Psoas muscle (tissue), 8 donors: ENCODE measurements around the gene L3HYPDH. TPM values are rescaled to one million over a fixed set of nuclear protein-coding genes. Genes with fewer than 3 reads are reported as not detected.

Experiments used
- ATAC-seq, 4 donors: fragments of 200-7000 bp; cut with Tn5 transposase; one replicate each; pipeline ENCODE4 v1.9.1; 2020; ENCODE audit warnings: moderate library complexity in 3 of 4, mild to moderate bottlenecking in 2 of 4
- DNase-seq, 2 donors: peaks; one replicate each; pipeline ENCODE4 v3.0.0-alpha.2; 2020
- H3K27ac ChIP-seq: fragments of 200-600 bp; one replicate; pipeline ENCODE4 v1.8.0; 2022
- H3K27me3 ChIP-seq, 3 donors: fragments of 200-600 bp in 1 of 3; one replicate each; pipeline versions ENCODE4 v1.6.1 to v1.8.0; 2013 to 2022; ENCODE audit warnings: low read length in 2 of 3, mild to moderate bottlenecking in 2 of 3, moderate library complexity in 1 of 3; ENCODE audit not compliant: insufficient read depth in 3 of 3
- H3K36me3 ChIP-seq, 2 donors: fragments of 200-600 bp in 1 of 2; one replicate each; pipeline versions ENCODE4 v1.6.1 to v1.8.0; 2013 to 2022; ENCODE audit warnings: low read depth in 1 of 2, mild to moderate bottlenecking in 1 of 2, moderate library complexity in 1 of 2; ENCODE audit not compliant: insufficient read depth in 1 of 2
- H3K4me1 ChIP-seq: fragments of 200-600 bp; one replicate; pipeline ENCODE4 v1.8.0; 2022
- H3K4me3 ChIP-seq: fragments of 200-600 bp; one replicate; pipeline ENCODE4 v1.8.0; 2022; ENCODE audit warnings: mild to moderate bottlenecking
- H3K9me3 ChIP-seq: fragments of 200-600 bp; one replicate; pipeline ENCODE4 v1.8.0; 2022
- WGBS, 3 donors: extraction: QIAGEN DNeasy Blood & Tissue Kit; methylation state at CpG; one replicate each; pipeline versions ENCODE4 v1.1.6 to v1.1.7; 2013; 5-methylcytosine and 5-hydroxymethylcytosine counted together
- intact Hi-C, 2 donors: fragments of 100-400 bp; cut with DNase I; formaldehyde crosslinking; loops; one replicate each; pipeline versions ENCODE4 v1.11.0 to v1.14.2; 2022
- polyA plus RNA-seq, 3 donors: library from polyadenylated mRNA; stranded (reverse); fragments of 200-250 nt; gene quantifications; one replicate each; pipeline ENCODE4 v1.2.3, GENCODE V29; 2013
- total RNA-seq, 4 donors: library from RNA; stranded (reverse); fragmentation: NEBNext Ultra II Directional in 2 of 4; extraction: Animal tissue kit (Norgen Biotek cat#: 25700) in 2 of 4; gene quantifications; one replicate each; pipeline versions ENCODE4 v1.2.1 to v1.2.4, GENCODE V29; 2021 to 2023
- TF ChIP-seq, protein P1 (sequence below): fragments of 200-600 bp; IDR thresholded peaks from one replicate; pipeline ENCODE4 v1.8.0; 2022; ENCODE audit warnings: antibody characterized with exemption
- donor health status: healthy with polysubstance abuse.
- donor health status: DM: no; HTN: no; CAD: no; lungs with moderate emphysema.
- donor health status: Bipolar disorder and iron deficiency.
- donor health status: healthy.
- donor health status: DM: yes; HTN: yes; CAD: no.
- donor health status: DM: no; HTN: no; CAD: no.
- donor health status: DM: no; HTN: no; CAD: no.
- donor health status: DM: yes; HTN: yes; CAD: no.

L3HYPDH gene
- total and polyA plus RNA-seq, 7 donors: 5.7 to 23.7 (median 12.3) TPM

DNA sequence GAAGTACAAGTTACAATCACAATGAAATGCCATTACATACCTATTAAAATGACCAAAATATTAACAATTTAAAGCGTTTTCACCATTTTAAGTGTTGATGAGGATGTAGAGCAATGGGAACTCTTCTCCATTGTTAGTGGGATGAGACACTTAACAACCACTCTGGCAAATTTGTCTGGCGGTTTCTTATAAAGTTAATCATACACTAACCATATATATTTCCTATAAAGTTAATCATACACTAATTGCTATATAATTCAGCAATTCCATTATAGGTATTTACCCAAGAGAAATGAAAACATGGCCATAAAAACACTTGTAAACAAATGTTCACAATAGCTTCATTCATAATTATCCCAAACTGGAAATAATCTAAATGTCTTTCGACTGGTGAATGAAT lies 36.0 kb upstream of the L3HYPDH start:
- Histone ChIP-seq H3K36me3 (no peaks in the 10 kb centered on the region), H3K4me3 (no peak overlapping the region), H3K27me3 (no peaks in the 10 kb centered on the region), H3K27ac (no peak overlapping the region), H3K9me3 (no peaks in the 10 kb centered on the region), H3K4me1 (no peaks in the 10 kb centered on the region)
- TF ChIP-seq, protein P1, sequence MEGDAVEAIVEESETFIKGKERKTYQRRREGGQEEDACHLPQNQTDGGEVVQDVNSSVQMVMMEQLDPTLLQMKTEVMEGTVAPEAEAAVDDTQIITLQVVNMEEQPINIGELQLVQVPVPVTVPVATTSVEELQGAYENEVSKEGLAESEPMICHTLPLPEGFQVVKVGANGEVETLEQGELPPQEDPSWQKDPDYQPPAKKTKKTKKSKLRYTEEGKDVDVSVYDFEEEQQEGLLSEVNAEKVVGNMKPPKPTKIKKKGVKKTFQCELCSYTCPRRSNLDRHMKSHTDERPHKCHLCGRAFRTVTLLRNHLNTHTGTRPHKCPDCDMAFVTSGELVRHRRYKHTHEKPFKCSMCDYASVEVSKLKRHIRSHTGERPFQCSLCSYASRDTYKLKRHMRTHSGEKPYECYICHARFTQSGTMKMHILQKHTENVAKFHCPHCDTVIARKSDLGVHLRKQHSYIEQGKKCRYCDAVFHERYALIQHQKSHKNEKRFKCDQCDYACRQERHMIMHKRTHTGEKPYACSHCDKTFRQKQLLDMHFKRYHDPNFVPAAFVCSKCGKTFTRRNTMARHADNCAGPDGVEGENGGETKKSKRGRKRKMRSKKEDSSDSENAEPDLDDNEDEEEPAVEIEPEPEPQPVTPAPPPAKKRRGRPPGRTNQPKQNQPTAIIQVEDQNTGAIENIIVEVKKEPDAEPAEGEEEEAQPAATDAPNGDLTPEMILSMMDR: no peak
- WGBS, 3 donors: 86 to 90% (median 89%) methylated on average over 3 of the region's 3 CpGs
- DNase-seq: no peak
- ATAC-seq: no peak
- intact Hi-C loops: no loop called here

DNA sequence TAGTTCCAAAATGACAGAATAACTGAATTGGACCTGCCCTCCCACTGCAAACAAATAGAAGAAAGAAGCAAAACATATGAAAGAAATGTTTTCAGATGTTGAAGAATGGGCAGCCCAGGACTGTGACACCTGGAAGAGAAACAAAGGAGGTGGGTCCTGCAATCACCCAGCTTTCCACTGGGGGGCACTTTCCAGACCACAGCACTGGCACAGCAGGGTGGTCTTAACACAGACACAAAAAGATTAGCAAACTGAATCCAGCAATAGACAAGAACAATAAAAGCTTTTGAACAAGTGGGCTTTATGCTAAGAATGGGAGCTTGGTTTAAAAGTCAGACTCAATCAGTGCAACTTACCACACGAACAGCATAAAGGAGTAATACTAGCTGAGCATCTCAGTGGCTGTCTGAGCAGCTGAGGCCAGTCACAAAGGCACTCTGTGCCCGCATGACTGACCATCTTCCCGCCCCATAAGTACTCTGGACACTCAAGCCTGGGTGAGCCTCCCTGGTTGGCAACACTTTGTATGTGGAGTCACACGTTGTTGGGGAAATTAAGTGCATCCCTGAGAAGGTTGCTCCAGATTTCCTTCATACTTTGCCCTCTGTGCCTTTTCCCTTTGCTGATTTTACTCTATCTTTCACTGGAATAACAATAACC lies 27.8 kb upstream of the L3HYPDH start:
- Histone ChIP-seq H3K27ac (no peak overlapping the region), H3K36me3 (no peaks in the 10 kb centered on the region), H3K4me1 (no peaks in the 10 kb centered on the region), H3K9me3 (no peaks in the 10 kb centered on the region), H3K4me3 (no peak overlapping the region), H3K27me3 (no peaks in the 10 kb centered on the region)
- 58 to 69% (median 62%) methylated on average over 4 of the region's 4 CpGs for WGBS, 3 donors
- TF ChIP-seq, protein P1: peak; percentile 25
- intact Hi-C loops: no loop called here
- no peak for ATAC-seq
- DNase-seq: no peak

DNA sequence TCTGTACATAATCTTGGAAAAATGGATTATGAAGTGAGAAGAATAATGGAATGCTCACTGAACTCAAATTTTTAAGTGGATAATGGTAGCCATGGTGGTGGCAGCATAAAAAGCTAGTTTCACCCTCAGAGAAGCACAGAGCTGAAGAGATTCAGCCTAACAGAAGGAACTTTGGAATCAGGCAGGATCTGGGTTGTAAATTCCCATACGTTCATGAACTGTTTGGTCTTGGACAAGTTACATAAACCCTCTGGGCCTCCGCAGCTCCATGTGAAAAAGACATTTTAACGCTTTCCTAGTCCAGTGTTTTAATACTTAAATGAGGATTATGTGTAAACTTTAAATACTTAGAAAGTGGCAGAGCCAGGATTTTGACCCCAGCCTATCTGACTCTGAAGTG lies 26.8 kb upstream of the L3HYPDH start:
- H3K4me3 ChIP-seq: no peak overlapping the region
- H3K4me1 ChIP-seq: no peaks in the 10 kb centered on the region
- no peaks in the 10 kb centered on the region for H3K36me3 ChIP-seq
- intact Hi-C loops: no loop called here
- no peaks in the 10 kb centered on the region for H3K27me3 ChIP-seq
- no peaks in the 10 kb centered on the region for H3K9me3 ChIP-seq
- ATAC-seq (no peak), DNase-seq (no peak)
- TF ChIP-seq, protein P1: no peak
- 23 to 43% (median 36%) methylated on average over 3 of the region's 3 CpGs for WGBS, 3 donors
- H3K27ac ChIP-seq: no peak overlapping the region

DNA sequence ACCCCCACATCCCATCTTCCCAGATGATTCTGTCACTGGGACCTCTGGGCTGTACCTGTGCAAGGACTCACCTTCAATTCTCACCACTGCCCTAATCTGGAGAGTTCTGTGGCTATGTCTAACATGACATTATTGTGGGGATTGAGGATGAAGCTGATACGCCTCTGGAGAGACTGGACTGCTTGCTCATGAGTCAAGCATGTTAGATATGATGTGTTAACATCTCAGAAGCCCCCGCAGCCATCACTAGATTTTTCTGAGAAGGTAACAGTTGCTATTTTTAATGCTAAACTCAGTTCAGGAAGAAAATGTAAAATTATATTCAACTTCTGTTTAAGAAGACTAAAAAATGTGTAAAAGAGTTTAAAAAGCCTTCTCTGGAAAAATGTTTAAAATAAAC lies 25.8 kb upstream of the L3HYPDH start:
- H3K36me3 ChIP-seq: peaks cover 0 to 4% of the 10 kb centered on the region in 2 donors
- H3K9me3 ChIP-seq: no peaks in the 10 kb centered on the region
- no peak for ATAC-seq
- no peak for DNase-seq
- intact Hi-C loops: no loop called here
- no peak overlapping the region for H3K4me3 ChIP-seq
- TF ChIP-seq, protein P1: no peak
- WGBS, 3 donors: 81 to 87% (median 85%) methylated on average over 2 of the region's 2 CpGs
- no peak overlapping the region for H3K27ac ChIP-seq
- no peaks in the 10 kb centered on the region for H3K27me3 ChIP-seq
- no peaks in the 10 kb centered on the region for H3K4me1 ChIP-seq

DNA sequence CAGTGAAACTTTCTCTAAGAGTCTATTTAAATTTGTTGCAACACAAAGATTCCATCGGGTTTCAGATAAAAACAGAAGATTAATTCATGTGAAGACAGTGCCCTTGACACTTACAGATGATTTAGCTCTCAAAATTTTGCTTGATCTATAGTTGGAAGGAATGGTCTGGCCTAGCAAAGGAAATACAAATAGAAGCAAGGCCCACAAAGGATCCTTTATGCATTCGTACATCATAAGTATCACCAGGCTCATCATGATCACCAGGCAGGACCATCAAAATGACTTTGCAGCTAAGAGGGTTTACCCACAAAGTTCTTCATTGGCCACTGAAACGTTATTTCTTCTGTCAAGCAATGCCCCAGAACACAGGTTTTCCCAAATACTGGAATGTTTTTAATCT lies 24.9 kb upstream of the L3HYPDH start:
- no peak for DNase-seq
- TF ChIP-seq, protein P1: no peak
- H3K4me3 ChIP-seq: no peak overlapping the region
- H3K27ac ChIP-seq: no peak overlapping the region
- H3K36me3 ChIP-seq: peaks cover 0 to 13% of the 10 kb centered on the region in 2 donors
- no peaks in the 10 kb centered on the region for H3K27me3 ChIP-seq
- H3K4me1 ChIP-seq: no peaks in the 10 kb centered on the region
- H3K9me3 ChIP-seq: no peaks in the 10 kb centered on the region
- intact Hi-C loops: loop anchor here (2.0 to 10.0 kb wide), 3 partner anchors 68 to 676 kb away; partner anchors contain the start of gene CCDC175 (in 2 of the 2)
- 81 to 90% (median 86%) methylated on average over 3 of the region's 3 CpGs for WGBS, 3 donors
- ATAC-seq: no peak
